Gastrocnemius medialis (tissue), 4 donors: ENCODE data around the gene NLK. TPM values are rescaled to one million over a fixed set of nuclear protein-coding genes. Genes with fewer than 3 reads are reported as not detected.

Experiments
- ATAC-seq, 2 donors: fragments of 150-250 bp; one replicate each; pipeline ENCODE4 v1.9.1; 2016
- DNase-seq, 2 donors: peaks; one replicate each; pipeline ENCODE4 v3.0.0-alpha.2; 2019
- H3K27ac ChIP-seq, 4 donors: fragments of 200-600 bp; sonication (generic); 1 replicate in 1 of 4; 2 replicates in 3 of 4; pipeline ENCODE4 v1.5.1; 2016 to 2018; ENCODE audit warnings: mild to moderate bottlenecking in 2 of 4, moderate library complexity in 1 of 4
- H3K27me3 ChIP-seq, 3 donors: fragments of 200-600 bp; sonication (generic) in 2 of 3; 1 replicate in 1 of 3; 2 replicates in 2 of 3; pipeline versions ENCODE4 v1.5.1 to v1.6.0; 2016 to 2019; ENCODE audit warnings: mild to moderate bottlenecking in 1 of 3, moderate library complexity in 1 of 3
- H3K36me3 ChIP-seq, 2 donors: fragments of 200-600 bp; sonication (generic) in 1 of 2; one replicate each; pipeline ENCODE4 v1.5.1; 2017 to 2018
- H3K4me1 ChIP-seq, 2 donors: fragments of 200-600 bp; sonication (generic) in 1 of 2; one replicate each; pipeline ENCODE4 v1.5.1; 2016 to 2017; ENCODE audit warnings: mild to moderate bottlenecking in 2 of 2
- H3K4me3 ChIP-seq, 4 donors: fragments of 200-600 bp; sonication (generic) in 3 of 4; 1 replicate in 1 of 4; 2 replicates in 3 of 4; pipeline ENCODE4 v1.5.1; 2016 to 2019; ENCODE audit warnings: mild to moderate bottlenecking in 2 of 4
- H3K9me3 ChIP-seq, 3 donors: fragments of 200-600 bp; sonication (generic) in 2 of 3; 1 replicate in 1 of 3; 2 replicates in 2 of 3; pipeline ENCODE4 v1.5.1; 2016 to 2019
- CTCF ChIP-seq, 5 experiments: fragments of 450-650 bp in 3 of 5; fragments of 200-600 bp in 2 of 5; sonication (generic) in 2 of 5; IDR thresholded peaks in 4 of 5; conservative IDR thresholded peaks in 1 of 5; 1 replicate in 4 of 5; 2 replicates in 1 of 5; pipeline ENCODE4 v1.5.1; 2016 to 2019; ENCODE audit warnings: antibody characterized with exemption in 5 of 5, mild to moderate bottlenecking in 3 of 5, moderate library complexity in 3 of 5
- POLR2A ChIP-seq, 2 donors: fragments of 450-650 bp; IDR thresholded peaks; one replicate each; pipeline ENCODE4 v1.6.1; 2017; ENCODE audit warnings: antibody characterized with exemption in 2 of 2, mild to moderate bottlenecking in 2 of 2, moderate library complexity in 2 of 2
- in situ Hi-C, 4 donors: fragments of 200-750 bp; cut with MboI; loops; one replicate each; pipeline versions ENCODE4 v1.15.0 to v1.8.0; 2017; ENCODE audit warnings: low sequenced_read_pairs in 4 of 4
- intact Hi-C: fragments of 100-400 bp; cut with DNase I; formaldehyde crosslinking; loops from one replicate; pipeline ENCODE4 v1.15.1; 2023; ENCODE audit warnings: low total_unique reads
- total RNA-seq, 4 donors: library from RNA; depleted of rRNA; stranded (reverse); fragments of >200 nt; gene quantifications; one replicate each; pipeline versions ENCODE4 v1.1.0 to v1.2.3, GENCODE V29; 2016

The NLK gene
- total RNA-seq, 4 donors from 2014 or later: 6.5 to 11.0 (median 9.1) TPM

DNA sequence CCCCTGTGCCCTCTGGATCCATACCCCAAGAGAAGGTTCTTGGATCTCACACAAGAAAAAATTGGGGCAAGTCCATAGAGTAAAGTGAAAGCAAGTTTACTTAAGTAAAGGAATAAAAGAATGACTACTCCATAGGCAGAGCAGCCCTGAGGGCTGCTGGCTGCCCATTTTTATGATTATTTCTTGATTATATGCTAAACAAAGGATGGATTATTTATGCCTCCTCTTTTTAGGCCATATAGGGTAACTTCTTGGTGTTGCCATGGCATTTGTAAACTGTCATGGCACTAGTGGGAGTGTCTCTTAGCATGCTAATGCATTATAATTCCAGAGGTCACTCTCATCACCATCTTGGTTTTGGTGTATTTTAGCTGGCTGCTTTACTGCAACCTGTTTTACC lies 70.8 kb downstream of the NLK start:
- Histone ChIP-seq H3K36me3 (no peaks in the 10 kb centered on the region), H3K9me3 (no peaks in the 10 kb centered on the region), H3K27me3 (no peaks in the 10 kb centered on the region), H3K4me3 (no peak overlapping the region), H3K27ac (no peak overlapping the region), H3K4me1 (peaks cover 0 to 17% of the 10 kb centered on the region in 2 donors)
- intact Hi-C loops: no loop called here
- DNase-seq (no peak), ATAC-seq (no peak)
- in situ Hi-C loops: loop anchor here in 1 of 4 donors (25.0 kb wide), 1 partner anchor 99 kb away; no protein-coding TSS in a partner anchor
- no peak for TF ChIP-seq CTCF (IDR thresholded peaks at IDR 0.05 in 4 of 5, conservative IDR thresholded peaks at IDR 0.05 in 1 of 5)
- no peak for TF ChIP-seq POLR2A (IDR thresholded peaks at IDR 0.05)

GRCh38 chr17:28115046-28115445 lies 72.6 kb downstream of the NLK start:
- Histone ChIP-seq H3K4me1 (peaks cover 0 to 17% of the 10 kb centered on the region in 2 donors), H3K27ac (no peak overlapping the region), H3K36me3 (no peaks in the 10 kb centered on the region), H3K27me3 (no peaks in the 10 kb centered on the region), H3K9me3 (no peaks in the 10 kb centered on the region), H3K4me3 (no peak overlapping the region)
- ATAC-seq (no peak), DNase-seq (no peak)
- TF ChIP-seq CTCF (IDR thresholded peaks at IDR 0.05 in 4 of 5, conservative IDR thresholded peaks at IDR 0.05 in 1 of 5): no peak
- TF ChIP-seq POLR2A (IDR thresholded peaks at IDR 0.05): no peak
- intact Hi-C loops: no loop called here
- in situ Hi-C loops: loop anchor here in 1 of 4 donors (25.0 kb wide), 1 partner anchor 97 kb away; no protein-coding TSS in a partner anchor

- H3K4me1 ChIP-seq: peaks cover 0 to 14% of the 10 kb centered on the region in 2 donors
- intact Hi-C loops: no loop called here
- TF ChIP-seq POLR2A (IDR thresholded peaks at IDR 0.05) (no peak), CTCF (IDR thresholded peaks at IDR 0.05 in 4 of 5, conservative IDR thresholded peaks at IDR 0.05 in 1 of 5) (no peak)
- H3K36me3 ChIP-seq: no peaks in the 10 kb centered on the region
- H3K27ac ChIP-seq: no peak overlapping the region
- no peak overlapping the region for H3K4me3 ChIP-seq
- DNase-seq: no peak
- H3K9me3 ChIP-seq: no peaks in the 10 kb centered on the region
- in situ Hi-C loops: loop anchor here in 1 of 4 donors (25.0 kb wide), 1 partner anchor 95 kb away; no protein-coding TSS in a partner anchor
- ATAC-seq: no peak
- no peaks in the 10 kb centered on the region for H3K27me3 ChIP-seq
Observed at GRCh38 chr17:28117304-28117703, 74.8 kb downstream of the NLK start.

DNA sequence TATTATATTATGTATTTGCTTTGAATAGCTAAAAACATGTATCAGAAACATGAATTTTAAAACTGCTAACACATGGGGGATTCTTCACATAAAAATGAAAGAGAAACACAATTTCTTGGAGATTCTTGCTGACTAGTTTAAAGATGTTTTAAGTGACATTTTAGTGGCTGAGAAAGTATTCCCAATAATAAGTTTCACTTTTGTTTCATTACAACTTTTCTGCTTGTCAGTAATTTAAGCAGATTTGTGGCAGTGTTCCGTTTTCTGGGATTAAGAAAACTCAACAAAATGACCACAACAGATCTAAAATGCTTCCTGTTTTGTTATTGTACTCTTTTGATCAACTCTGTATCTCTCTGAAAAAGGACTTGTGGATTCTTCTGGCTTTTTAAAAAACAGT lies 75.9 kb downstream of the NLK start:
- intact Hi-C loops (no loop called here), in situ Hi-C loops (loop anchor here in 1 of 4 donors (25.0 kb wide), 1 partner anchor 94 kb away; no protein-coding TSS in a partner anchor)
- H3K9me3 ChIP-seq: no peaks in the 10 kb centered on the region
- no peak for ATAC-seq
- TF ChIP-seq CTCF (IDR thresholded peaks at IDR 0.05 in 4 of 5, conservative IDR thresholded peaks at IDR 0.05 in 1 of 5): no peak
- TF ChIP-seq POLR2A (IDR thresholded peaks at IDR 0.05): no peak
- H3K4me3 ChIP-seq: no peak overlapping the region
- H3K27me3 ChIP-seq: no peaks in the 10 kb centered on the region
- no peak overlapping the region for H3K27ac ChIP-seq
- H3K36me3 ChIP-seq: peaks cover 0 to 7% of the 10 kb centered on the region in 2 donors
- DNase-seq: no peak
- H3K4me1 ChIP-seq: peaks cover 0 to 3% of the 10 kb centered on the region in 2 donors

GRCh38 chr17:28119046-28119445 lies 76.6 kb downstream of the NLK start:
- Histone ChIP-seq H3K27me3 (no peaks in the 10 kb centered on the region), H3K4me1 (no peaks in the 10 kb centered on the region), H3K9me3 (no peaks in the 10 kb centered on the region), H3K4me3 (no peak overlapping the region), H3K27ac (no peak overlapping the region), H3K36me3 (peaks cover 0 to 14% of the 10 kb centered on the region in 2 donors)
- in situ Hi-C loops: loop anchor here in 1 of 4 donors (25.0 kb wide), 1 partner anchor 93 kb away; no protein-coding TSS in a partner anchor
- TF ChIP-seq POLR2A (IDR thresholded peaks at IDR 0.05) (no peak), CTCF (IDR thresholded peaks at IDR 0.05 in 4 of 5, conservative IDR thresholded peaks at IDR 0.05 in 1 of 5) (no peak)
- ATAC-seq (no peak), DNase-seq (no peak)
- intact Hi-C loops: no loop called here
